ENCODE data around the gene MKNK1. TPM values are rescaled to one million over a fixed set of nuclear protein-coding genes. Genes with fewer than 3 reads are reported as not detected.

The MKNK1 gene
- total and polyA plus RNA-seq, 2 of the 8 experiments (the other 6 are each of a cell fraction or from before 2014, with no cell fraction given): 13.9 to 21.5 TPM

DNA sequence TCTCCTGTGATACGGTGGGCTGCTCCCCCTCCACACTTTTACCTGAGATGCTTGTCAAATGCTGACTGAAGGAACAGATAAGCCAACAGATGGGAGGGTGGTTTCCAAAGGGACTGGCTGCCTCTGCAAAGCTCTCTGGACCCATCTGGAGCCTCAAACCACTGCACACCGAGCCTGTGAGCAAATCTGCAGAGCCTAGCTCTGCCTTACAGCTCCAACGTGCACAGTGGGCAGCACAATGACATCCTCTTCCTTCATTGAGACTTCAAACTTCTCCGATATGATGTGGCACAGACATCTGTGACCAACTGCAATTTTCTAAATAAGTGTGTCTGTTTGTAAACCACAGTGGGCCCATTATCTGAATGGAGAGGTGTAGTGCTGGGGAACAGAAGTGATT is 26.4 kb downstream of the MKNK1 start (continued):
- TF ChIP-seq, protein P1, sequence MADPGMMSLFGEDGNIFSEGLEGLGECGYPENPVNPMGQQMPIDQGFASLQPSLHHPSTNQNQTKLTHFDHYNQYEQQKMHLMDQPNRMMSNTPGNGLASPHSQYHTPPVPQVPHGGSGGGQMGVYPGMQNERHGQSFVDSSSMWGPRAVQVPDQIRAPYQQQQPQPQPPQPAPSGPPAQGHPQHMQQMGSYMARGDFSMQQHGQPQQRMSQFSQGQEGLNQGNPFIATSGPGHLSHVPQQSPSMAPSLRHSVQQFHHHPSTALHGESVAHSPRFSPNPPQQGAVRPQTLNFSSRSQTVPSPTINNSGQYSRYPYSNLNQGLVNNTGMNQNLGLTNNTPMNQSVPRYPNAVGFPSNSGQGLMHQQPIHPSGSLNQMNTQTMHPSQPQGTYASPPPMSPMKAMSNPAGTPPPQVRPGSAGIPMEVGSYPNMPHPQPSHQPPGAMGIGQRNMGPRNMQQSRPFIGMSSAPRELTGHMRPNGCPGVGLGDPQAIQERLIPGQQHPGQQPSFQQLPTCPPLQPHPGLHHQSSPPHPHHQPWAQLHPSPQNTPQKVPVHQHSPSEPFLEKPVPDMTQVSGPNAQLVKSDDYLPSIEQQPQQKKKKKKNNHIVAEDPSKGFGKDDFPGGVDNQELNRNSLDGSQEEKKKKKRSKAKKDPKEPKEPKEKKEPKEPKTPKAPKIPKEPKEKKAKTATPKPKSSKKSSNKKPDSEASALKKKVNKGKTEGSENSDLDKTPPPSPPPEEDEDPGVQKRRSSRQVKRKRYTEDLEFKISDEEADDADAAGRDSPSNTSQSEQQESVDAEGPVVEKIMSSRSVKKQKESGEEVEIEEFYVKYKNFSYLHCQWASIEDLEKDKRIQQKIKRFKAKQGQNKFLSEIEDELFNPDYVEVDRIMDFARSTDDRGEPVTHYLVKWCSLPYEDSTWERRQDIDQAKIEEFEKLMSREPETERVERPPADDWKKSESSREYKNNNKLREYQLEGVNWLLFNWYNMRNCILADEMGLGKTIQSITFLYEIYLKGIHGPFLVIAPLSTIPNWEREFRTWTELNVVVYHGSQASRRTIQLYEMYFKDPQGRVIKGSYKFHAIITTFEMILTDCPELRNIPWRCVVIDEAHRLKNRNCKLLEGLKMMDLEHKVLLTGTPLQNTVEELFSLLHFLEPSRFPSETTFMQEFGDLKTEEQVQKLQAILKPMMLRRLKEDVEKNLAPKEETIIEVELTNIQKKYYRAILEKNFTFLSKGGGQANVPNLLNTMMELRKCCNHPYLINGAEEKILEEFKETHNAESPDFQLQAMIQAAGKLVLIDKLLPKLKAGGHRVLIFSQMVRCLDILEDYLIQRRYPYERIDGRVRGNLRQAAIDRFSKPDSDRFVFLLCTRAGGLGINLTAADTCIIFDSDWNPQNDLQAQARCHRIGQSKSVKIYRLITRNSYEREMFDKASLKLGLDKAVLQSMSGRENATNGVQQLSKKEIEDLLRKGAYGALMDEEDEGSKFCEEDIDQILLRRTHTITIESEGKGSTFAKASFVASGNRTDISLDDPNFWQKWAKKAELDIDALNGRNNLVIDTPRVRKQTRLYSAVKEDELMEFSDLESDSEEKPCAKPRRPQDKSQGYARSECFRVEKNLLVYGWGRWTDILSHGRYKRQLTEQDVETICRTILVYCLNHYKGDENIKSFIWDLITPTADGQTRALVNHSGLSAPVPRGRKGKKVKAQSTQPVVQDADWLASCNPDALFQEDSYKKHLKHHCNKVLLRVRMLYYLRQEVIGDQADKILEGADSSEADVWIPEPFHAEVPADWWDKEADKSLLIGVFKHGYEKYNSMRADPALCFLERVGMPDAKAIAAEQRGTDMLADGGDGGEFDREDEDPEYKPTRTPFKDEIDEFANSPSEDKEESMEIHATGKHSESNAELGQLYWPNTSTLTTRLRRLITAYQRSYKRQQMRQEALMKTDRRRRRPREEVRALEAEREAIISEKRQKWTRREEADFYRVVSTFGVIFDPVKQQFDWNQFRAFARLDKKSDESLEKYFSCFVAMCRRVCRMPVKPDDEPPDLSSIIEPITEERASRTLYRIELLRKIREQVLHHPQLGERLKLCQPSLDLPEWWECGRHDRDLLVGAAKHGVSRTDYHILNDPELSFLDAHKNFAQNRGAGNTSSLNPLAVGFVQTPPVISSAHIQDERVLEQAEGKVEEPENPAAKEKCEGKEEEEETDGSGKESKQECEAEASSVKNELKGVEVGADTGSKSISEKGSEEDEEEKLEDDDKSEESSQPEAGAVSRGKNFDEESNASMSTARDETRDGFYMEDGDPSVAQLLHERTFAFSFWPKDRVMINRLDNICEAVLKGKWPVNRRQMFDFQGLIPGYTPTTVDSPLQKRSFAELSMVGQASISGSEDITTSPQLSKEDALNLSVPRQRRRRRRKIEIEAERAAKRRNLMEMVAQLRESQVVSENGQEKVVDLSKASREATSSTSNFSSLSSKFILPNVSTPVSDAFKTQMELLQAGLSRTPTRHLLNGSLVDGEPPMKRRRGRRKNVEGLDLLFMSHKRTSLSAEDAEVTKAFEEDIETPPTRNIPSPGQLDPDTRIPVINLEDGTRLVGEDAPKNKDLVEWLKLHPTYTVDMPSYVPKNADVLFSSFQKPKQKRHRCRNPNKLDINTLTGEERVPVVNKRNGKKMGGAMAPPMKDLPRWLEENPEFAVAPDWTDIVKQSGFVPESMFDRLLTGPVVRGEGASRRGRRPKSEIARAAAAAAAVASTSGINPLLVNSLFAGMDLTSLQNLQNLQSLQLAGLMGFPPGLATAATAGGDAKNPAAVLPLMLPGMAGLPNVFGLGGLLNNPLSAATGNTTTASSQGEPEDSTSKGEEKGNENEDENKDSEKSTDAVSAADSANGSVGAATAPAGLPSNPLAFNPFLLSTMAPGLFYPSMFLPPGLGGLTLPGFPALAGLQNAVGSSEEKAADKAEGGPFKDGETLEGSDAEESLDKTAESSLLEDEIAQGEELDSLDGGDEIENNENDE (IDR thresholded peaks at IDR 0.05; ENCODE audit: insufficient replicate concordance, low read length): no peak
- TF ChIP-seq SP4 (IDR thresholded peaks at IDR 0.05; ENCODE audit: low read length): no peak
- no peak for TF ChIP-seq CREB1 (IDR thresholded peaks at IDR 0.05)
- TF ChIP-seq POU5F1 (IDR thresholded peaks at IDR 0.05; ENCODE audit: low read depth, low read length): no peak
- TF ChIP-seq RXRA (IDR thresholded peaks at IDR 0.05; ENCODE audit: insufficient read depth, low read depth, low read length): no peak
- TF ChIP-seq SIN3A (conservative IDR thresholded peaks at IDR 0.05 in 1 of 2, IDR thresholded peaks at IDR 0.05 in 1 of 2; ENCODE audit: low read depth in 1 of 2, low read length in 2 of 2): no peak
- TF ChIP-seq JUND (IDR thresholded peaks at IDR 0.05; ENCODE audit: low read length): no peak
- TF ChIP-seq, protein P2, sequence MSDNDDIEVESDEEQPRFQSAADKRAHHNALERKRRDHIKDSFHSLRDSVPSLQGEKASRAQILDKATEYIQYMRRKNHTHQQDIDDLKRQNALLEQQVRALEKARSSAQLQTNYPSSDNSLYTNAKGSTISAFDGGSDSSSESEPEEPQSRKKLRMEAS (IDR thresholded peaks at IDR 0.05): no peak
- TF ChIP-seq HDAC6 (IDR thresholded peaks at IDR 0.05; ENCODE audit: low read depth, low read length): no peak
- no peak for TF ChIP-seq EZH2 (IDR thresholded peaks at IDR 0.05; ENCODE audit: low read depth, low read length, severe bottlenecking)
- no peak for TF ChIP-seq GTF2F1 (IDR thresholded peaks at IDR 0.05; ENCODE audit: borderline replicate concordance, low read depth, low read length)

Measured in H1 (cell line).